ENCODE data around the gene COLGALT1. TPM values are rescaled to one million over a fixed set of nuclear protein-coding genes. Genes with fewer than 3 reads are reported as not detected.

COLGALT1 gene
- total RNA-seq, 1 experiment from 2014 or later = 86.0 TPM

GRCh38 chr19:17625043-17625442 is 69.6 kb downstream of the COLGALT1 start (continued):
- TF ChIP-seq ZNF274 (IDR thresholded peaks at IDR 0.05; ENCODE audit: low read depth, low read length) (no peak), YY1 (IDR thresholded peaks at IDR 0.05; ENCODE audit: extremely low read depth, insufficient replicate concordance, low read depth, low read length) (no peak), ATF3 (IDR thresholded peaks at IDR 0.05) (no peak), SIN3A (IDR thresholded peaks at IDR 0.05; ENCODE audit: low read depth) (no peak)

GRCh38 chr19:17625980-17626379 is 70.5 kb downstream of the COLGALT1 start:
- H3K36me3 ChIP-seq (ENCODE audit: control insufficient read depth in 1 of 2, insufficient read depth in 2 of 2, low read length in 2 of 2) = peaks cover 2 to 9% of the 10 kb centered on the region in 2 experiments; a peak in 1 of 4 replicates
- H3K4me2 ChIP-seq (ENCODE audit: low read length) = no peak overlapping the region
- H3K9me3 ChIP-seq (ENCODE audit: control insufficient read depth in 1 of 2, insufficient read depth in 1 of 2, low read depth in 1 of 2, low read length in 2 of 2) = no peaks in the 10 kb centered on the region; a peak in 1 of 4 replicates
- H3K9me2 ChIP-seq (ENCODE audit: insufficient read depth) = no peaks in the 10 kb centered on the region
- BruUV-seq (replicated peaks) = no TSS peak
- RAD21 ChIA-PET (ENCODE audit: low non-redundant PET in 1 of 2, low total read pairs in 2 of 2, uncharacterized antibody in 2 of 2, unreplicated experiment in 2 of 2) = no interaction called here
- no peak for ATAC-seq
- H4K20me1 ChIP-seq (ENCODE audit: insufficient read depth) = no peaks in the 10 kb centered on the region
- POLR2A ChIA-PET = no interaction called here
- no peak overlapping the region for H3K27ac ChIP-seq (ENCODE audit: low read depth, low read length)
- CTCF ChIA-PET = no interaction called here
- no peak overlapping the region for H2AFZ ChIP-seq (ENCODE audit: low read depth, low read length, poor library complexity, severe bottlenecking)
- H3K9ac ChIP-seq (ENCODE audit: low read length) = no peak overlapping the region
- no peak for DNase-seq (ENCODE audit: low read depth, low spot score)
- intact Hi-C loops (cut with micrococcal nuclease) = no loop called here
- H3K4me3 ChIP-seq (replicated peaks in 1 of 2; ENCODE audit: low read depth in 1 of 2, low read length in 2 of 2) = no peak overlapping the region
- H3K79me2 ChIP-seq (ENCODE audit: insufficient read depth, low read length) = no peaks in the 10 kb centered on the region
- H3K4me1 ChIP-seq (ENCODE audit: control insufficient read depth in 1 of 2, insufficient read depth in 2 of 2, low read length in 2 of 2) = no peaks in the 10 kb centered on the region
- H3K27me3 ChIP-seq (ENCODE audit: insufficient read depth, low read length) = no peaks in the 10 kb centered on the region
- no peak for TF ChIP-seq YY1 (IDR thresholded peaks at IDR 0.05; ENCODE audit: extremely low read depth, insufficient replicate concordance, low read depth, low read length)
- TF ChIP-seq POLR2AphosphoS5 (IDR thresholded peaks at IDR 0.05; ENCODE audit: low read depth, low read length) = no peak
- TF ChIP-seq SRF (IDR thresholded peaks at IDR 0.05; ENCODE audit: low read depth) = no peak

GRCh38 chr19:17626456-17627015 is 71.1 kb downstream of the COLGALT1 start:
- no peak overlapping the region for H3K27ac ChIP-seq (ENCODE audit: low read depth, low read length)
- intact Hi-C loops (cut with micrococcal nuclease) = no loop called here
- RAD21 ChIA-PET (ENCODE audit: low non-redundant PET in 1 of 2, low total read pairs in 2 of 2, uncharacterized antibody in 2 of 2, unreplicated experiment in 2 of 2) = no interaction called here
- no peak for DNase-seq (ENCODE audit: low read depth, low spot score)
- H3K4me3 ChIP-seq (replicated peaks in 1 of 2; ENCODE audit: low read depth in 1 of 2, low read length in 2 of 2) = no peak overlapping the region
- H3K9me2 ChIP-seq (ENCODE audit: insufficient read depth) = no peaks in the 10 kb centered on the region
- no peak overlapping the region for H2AFZ ChIP-seq (ENCODE audit: low read depth, low read length, poor library complexity, severe bottlenecking)
- no TSS peak for BruUV-seq (replicated peaks)
- peaks cover 2 to 9% of the 10 kb centered on the region in 2 experiments; a peak in 1 of 4 replicates for H3K36me3 ChIP-seq (ENCODE audit: control insufficient read depth in 1 of 2, insufficient read depth in 2 of 2, low read length in 2 of 2)
- ATAC-seq = no peak
- CTCF ChIA-PET = no interaction called here
- TF ChIP-seq EZH2phosphoT487 (IDR thresholded peaks at IDR 0.05; ENCODE audit: borderline replicate concordance) = no peak
- no peaks in the 10 kb centered on the region for H3K4me1 ChIP-seq (ENCODE audit: control insufficient read depth in 1 of 2, insufficient read depth in 2 of 2, low read length in 2 of 2)
- H3K27me3 ChIP-seq (ENCODE audit: insufficient read depth, low read length) = no peaks in the 10 kb centered on the region
- no peaks in the 10 kb centered on the region for H3K79me2 ChIP-seq (ENCODE audit: insufficient read depth, low read length)
- H3K4me2 ChIP-seq (ENCODE audit: low read length) = no peak overlapping the region
- POLR2A ChIA-PET = no interaction called here
- no peaks in the 10 kb centered on the region for H4K20me1 ChIP-seq (ENCODE audit: insufficient read depth)
- no peak overlapping the region for H3K9ac ChIP-seq (ENCODE audit: low read length)
- no peaks in the 10 kb centered on the region; a peak in 1 of 4 replicates for H3K9me3 ChIP-seq (ENCODE audit: control insufficient read depth in 1 of 2, insufficient read depth in 1 of 2, low read depth in 1 of 2, low read length in 2 of 2)

All from HCT116 (cell line).